B cell (primary cell): ENCODE data around the gene KRT72. TPM values are rescaled to one million over a fixed set of nuclear protein-coding genes. Genes with fewer than 3 reads are reported as not detected.

Experiments
- ATAC-seq: fragments of 200-7000 bp; cut with Tn5 transposase; one replicate; pipeline ENCODE4 v1.10.0; 2021; ENCODE audit warnings: low read depth, mild to moderate bottlenecking, moderate number of reproducible peaks, moderate library complexity
- CTCF ChIA-PET: fragments of 350-600 bp; sonication (Branson Sonifier 250); formaldehyde crosslinking; loops from one replicate; lab custom pipeline; 2021; ENCODE audit warnings: antibody characterized with exemption, inconsistent platforms; lab: Charles Lee
- POLR2A ChIA-PET: fragments of 350-600 bp; sonication (Branson Sonifier 250); formaldehyde crosslinking; loops from one replicate; lab custom pipeline; 2021; ENCODE audit warnings: antibody characterized with exemption; lab: Charles Lee
- DNase-seq: peaks from one replicate; pipeline ENCODE4 v3.0.0; 2013
- H2AFZ ChIP-seq: 2 replicates; pipeline ENCODE4 v1.6.1; 2012; ENCODE audit warnings: mild to moderate bottlenecking, low read depth, low read length; ENCODE audit not compliant: insufficient read depth, poor library complexity, severe bottlenecking
- H3K27ac ChIP-seq, 2 donors: 1 replicate in 1 of 2; 2 replicates in 1 of 2; pipeline ENCODE4 v1.5.1; 2012 to 2013; ENCODE audit warnings: low read length in 2 of 2, mild to moderate bottlenecking in 2 of 2, moderate library complexity in 1 of 2
- H3K27me3 ChIP-seq, 4 experiments: fragments of 200-600 bp in 1 of 4; sonication (generic) in 1 of 4; replicated peaks in 1 of 4; 1 replicate in 2 of 4; 2 replicates in 2 of 4; pipeline versions ENCODE4 v1.6.1 to v1.7.0; 2013 to 2016; ENCODE audit warnings: low read length in 3 of 4, mild to moderate bottlenecking in 2 of 4, mixed read lengths in 1 of 4, moderate library complexity in 1 of 4; ENCODE audit not compliant: insufficient read depth in 4 of 4, control insufficient read depth in 3 of 4; ENCODE audit errors: control extremely low read depth in 1 of 4
- H3K36me3 ChIP-seq, 2 experiments: replicated peaks in 1 of 2; 1 replicate in 1 of 2; 2 replicates in 1 of 2; pipeline versions ENCODE4 v1.6.1 to v1.7.1; 2013; ENCODE audit warnings: low read length in 1 of 2; ENCODE audit not compliant: insufficient read depth in 2 of 2, control insufficient read depth in 1 of 2; ENCODE audit errors: control extremely low read depth in 1 of 2, extremely low read depth in 1 of 2
- H3K4me1 ChIP-seq, 2 donors: fragments of 200-600 bp in 1 of 2; sonication (generic) in 1 of 2; 1 replicate in 1 of 2; 2 replicates in 1 of 2; pipeline versions ENCODE4 v1.5.1 to v1.6.1; 2013 to 2017; ENCODE audit warnings: low read length in 2 of 2; ENCODE audit not compliant: control insufficient read depth in 2 of 2, insufficient read depth in 2 of 2
- H3K4me2 ChIP-seq: replicated peaks from 2 replicates; pipeline ENCODE3; 2012; ENCODE audit warnings: mild to moderate bottlenecking, low read depth, low read length; ENCODE audit not compliant: poor library complexity, severe bottlenecking
- H3K4me3 ChIP-seq, 5 experiments: fragments of 200-600 bp in 1 of 5; sonication (generic) in 1 of 5; 1 replicate in 3 of 5; 2 replicates in 2 of 5; pipeline versions ENCODE4 v1.5.1 to v1.7.0; 2011 to 2016; ENCODE audit warnings: low read length in 4 of 5, mild to moderate bottlenecking in 4 of 5, low read depth in 2 of 5, control low read depth in 1 of 5, moderate library complexity in 1 of 5; ENCODE audit not compliant: insufficient read depth in 1 of 5; ENCODE audit errors: control extremely low read depth in 1 of 5, extremely low read depth in 1 of 5
- H3K79me2 ChIP-seq: fragments of 200-600 bp; sonication (generic); one replicate; pipeline ENCODE4 v1.6.0; 2016; ENCODE audit warnings: low read length; ENCODE audit not compliant: control insufficient read depth, insufficient read depth
- H3K9ac ChIP-seq: fragments of 200-600 bp; sonication (generic); 2 replicates; pipeline ENCODE4 v1.6.1; 2017; ENCODE audit warnings: mild to moderate bottlenecking, low read length, moderate library complexity
- H3K9me3 ChIP-seq, 3 donors: one replicate each; pipeline versions ENCODE4 v1.6.1 to v1.7.1; 2013; ENCODE audit warnings: low read length in 2 of 3; ENCODE audit not compliant: control insufficient read depth in 2 of 3, insufficient read depth in 1 of 3; ENCODE audit errors: control extremely low read depth in 1 of 3
- H4K20me1 ChIP-seq: 2 replicates; pipeline ENCODE4 v1.6.0; 2012; ENCODE audit warnings: mild to moderate bottlenecking, low read length; ENCODE audit not compliant: insufficient read depth, control insufficient read depth, poor library complexity, severe bottlenecking
- H3K27ac Mint-ChIP-seq: one replicate; pipeline ENCODE4 v1.8.0; 2021; ENCODE audit warnings: mixed read lengths
- H3K27me3 Mint-ChIP-seq: one replicate; pipeline ENCODE4 v1.8.0; 2021; ENCODE audit warnings: mixed read lengths
- H3K4me1 Mint-ChIP-seq: one replicate; pipeline ENCODE4 v1.8.0; 2021; ENCODE audit warnings: mixed read lengths
- H3K4me3 Mint-ChIP-seq: one replicate; pipeline ENCODE4 v1.8.0; 2021; ENCODE audit warnings: mixed read lengths
- H3K9me3 Mint-ChIP-seq: one replicate; pipeline ENCODE4 v1.8.0; 2022; ENCODE audit warnings: mixed read lengths; ENCODE audit not compliant: insufficient read depth
- EZH2 ChIP-seq: IDR thresholded peaks from 2 replicates; pipeline ENCODE4 v1.6.1; 2012; ENCODE audit warnings: borderline replicate concordance, low read depth, mild to moderate bottlenecking, moderate library complexity, low read length; ENCODE audit not compliant: insufficient read depth, poor library complexity, severe bottlenecking
- WGBS: methylation state at CpG from one replicate; pipeline ENCODE4 v1.1.5; 2013; ENCODE audit warnings: missing lambda C conversion rate; ENCODE audit not compliant: insufficient coverage; 5-methylcytosine and 5-hydroxymethylcytosine counted together
- intact Hi-C: fragments of 100-400 bp; cut with micrococcal nuclease; formaldehyde crosslinking; loops from one replicate; pipeline ENCODE4 v1.10.0; 2022
- polyA plus RNA-seq: library from polyadenylated mRNA; depleted of rRNA; stranded (reverse); fragments of >200 nt; gene quantifications from 2 replicates; pipeline ENCODE4 v1.2.3, GENCODE V29; 2012
- total RNA-seq, 2 donors: library from RNA; stranded (reverse); fragments of 120-200 nt in 1 of 2; gene quantifications; 1 replicate in 1 of 2; 2 replicates in 1 of 2; pipeline versions ENCODE4 v1.2.3 to v1.2.4, GENCODE V29; 2013 to 2022
- TF ChIP-seq, protein P1 (sequence below): fragments of 200-600 bp; IDR thresholded peaks from one replicate; pipeline ENCODE4 v1.8.0; 2022; ENCODE audit warnings: antibody characterized with exemption, mild to moderate bottlenecking

Gene KRT72
- total and polyA plus RNA-seq, 2 donors (not counting 1 experiment from before 2014, with no cell fraction given): 0.04 TPM; not detected in 1

DNA sequence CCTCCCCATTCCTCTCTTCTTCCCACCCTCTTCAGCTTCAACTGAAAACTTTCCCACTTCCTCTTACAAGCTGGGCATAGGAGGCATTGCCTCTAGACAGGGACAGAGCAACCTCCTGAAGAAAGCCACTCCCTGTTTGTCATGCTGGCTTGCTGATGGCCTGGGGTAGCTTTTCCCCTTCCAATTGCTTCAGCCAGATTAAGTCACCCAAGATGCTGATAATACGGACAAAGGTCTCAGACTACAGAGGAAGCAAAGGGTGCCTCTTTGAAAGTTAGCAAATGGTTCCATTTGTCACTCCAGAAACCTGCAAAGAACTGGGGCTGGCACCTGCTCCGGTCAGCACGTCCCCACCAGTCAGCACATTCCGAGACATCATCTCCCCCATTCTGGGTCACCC is 44.7 kb upstream of the KRT72 start:
- Histone ChIP-seq H3K36me3 (no peaks in the 10 kb centered on the region), H3K79me2 (no peaks in the 10 kb centered on the region), H3K4me3 (no peak overlapping the region), H3K4me2 (no peak overlapping the region), H2AFZ (no peak overlapping the region), H4K20me1 (no peaks in the 10 kb centered on the region), H3K9me3 (peaks cover 0 to 4% (median 0%) of the 10 kb centered on the region in 3 donors), H3K27me3 (peaks cover 0 to 7% (median 0%) of the 10 kb centered on the region in 4 experiments), H3K27ac (no peak overlapping the region), H3K9ac (no peak overlapping the region), H3K4me1 (no peaks in the 10 kb centered on the region)
- H3K4me3 Mint-ChIP-seq: no peak overlapping the region
- no peaks in the 10 kb centered on the region for H3K4me1 Mint-ChIP-seq
- 81% methylated on average over 4 of the region's 4 CpGs for WGBS
- POLR2A ChIA-PET: interaction anchor here (0.7 kb wide), 1 partner anchor 224 kb away, joined by 3 read pairs; no protein-coding TSS in a partner anchor
- ATAC-seq (no peak), DNase-seq (no peak)
- intact Hi-C loops: no loop called here
- H3K27me3 Mint-ChIP-seq: peaks cover 16% of the 10 kb centered on the region
- H3K27ac Mint-ChIP-seq: no peak overlapping the region
- CTCF ChIA-PET: no interaction called here
- TF ChIP-seq EZH2: no peak
- TF ChIP-seq, protein P1, sequence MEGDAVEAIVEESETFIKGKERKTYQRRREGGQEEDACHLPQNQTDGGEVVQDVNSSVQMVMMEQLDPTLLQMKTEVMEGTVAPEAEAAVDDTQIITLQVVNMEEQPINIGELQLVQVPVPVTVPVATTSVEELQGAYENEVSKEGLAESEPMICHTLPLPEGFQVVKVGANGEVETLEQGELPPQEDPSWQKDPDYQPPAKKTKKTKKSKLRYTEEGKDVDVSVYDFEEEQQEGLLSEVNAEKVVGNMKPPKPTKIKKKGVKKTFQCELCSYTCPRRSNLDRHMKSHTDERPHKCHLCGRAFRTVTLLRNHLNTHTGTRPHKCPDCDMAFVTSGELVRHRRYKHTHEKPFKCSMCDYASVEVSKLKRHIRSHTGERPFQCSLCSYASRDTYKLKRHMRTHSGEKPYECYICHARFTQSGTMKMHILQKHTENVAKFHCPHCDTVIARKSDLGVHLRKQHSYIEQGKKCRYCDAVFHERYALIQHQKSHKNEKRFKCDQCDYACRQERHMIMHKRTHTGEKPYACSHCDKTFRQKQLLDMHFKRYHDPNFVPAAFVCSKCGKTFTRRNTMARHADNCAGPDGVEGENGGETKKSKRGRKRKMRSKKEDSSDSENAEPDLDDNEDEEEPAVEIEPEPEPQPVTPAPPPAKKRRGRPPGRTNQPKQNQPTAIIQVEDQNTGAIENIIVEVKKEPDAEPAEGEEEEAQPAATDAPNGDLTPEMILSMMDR: no peak
- H3K9me3 Mint-ChIP-seq: no peaks in the 10 kb centered on the region

DNA sequence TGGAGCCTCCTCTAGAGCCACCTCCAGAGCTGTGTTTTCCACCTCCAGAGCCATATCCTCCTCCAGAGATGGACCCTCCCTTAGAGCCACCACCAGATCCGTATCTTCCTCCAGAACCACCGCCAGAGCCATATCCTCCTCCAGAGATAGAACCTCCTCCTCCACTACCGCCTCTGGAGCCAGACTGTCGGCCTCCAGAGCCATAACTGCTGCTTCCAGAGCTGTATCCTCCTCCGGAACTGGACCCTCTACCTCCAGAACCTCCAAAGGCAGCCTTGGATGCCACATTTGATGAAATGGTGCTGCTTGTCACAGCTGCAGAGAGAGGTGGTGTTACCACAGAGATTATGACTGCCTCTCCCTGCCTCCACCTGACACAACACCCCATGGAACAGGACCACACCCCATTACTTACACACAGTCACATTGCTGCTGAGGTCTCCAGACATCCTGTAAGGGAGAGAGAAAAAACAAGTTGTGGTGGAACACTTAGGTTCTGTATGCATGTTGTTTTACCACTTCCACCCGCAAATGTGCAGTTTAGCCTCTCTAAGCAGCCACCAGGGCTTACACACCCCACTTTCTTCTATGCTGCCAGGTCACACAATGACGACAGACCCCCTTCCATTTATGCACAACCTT is 44.0 kb upstream of the KRT72 start:
- H3K27ac ChIP-seq: no peak overlapping the region
- 57% methylated on average over 6 of the region's 7 CpGs for WGBS
- H3K27ac Mint-ChIP-seq: no peak overlapping the region

More for the DNA sequence above, 44.0 kb upstream of the KRT72 start:
- TF ChIP-seq, protein P1: no peak
- no peak for TF ChIP-seq EZH2
- H3K36me3 ChIP-seq: no peaks in the 10 kb centered on the region
- no peaks in the 10 kb centered on the region for H3K4me1 Mint-ChIP-seq
- no peak overlapping the region for H3K4me2 ChIP-seq
- no peak overlapping the region for H3K4me3 Mint-ChIP-seq
- H4K20me1 ChIP-seq: no peaks in the 10 kb centered on the region
- no peak for DNase-seq
- H3K4me1 ChIP-seq: no peaks in the 10 kb centered on the region
- POLR2A ChIA-PET: no interaction called here
- no peak overlapping the region for H3K9ac ChIP-seq
- peaks cover 0 to 4% (median 0%) of the 10 kb centered on the region in 3 donors for H3K9me3 ChIP-seq
- CTCF ChIA-PET: no interaction called here
- peaks cover 16% of the 10 kb centered on the region for H3K27me3 Mint-ChIP-seq
- no peak for ATAC-seq
- H3K79me2 ChIP-seq: no peaks in the 10 kb centered on the region
- peaks cover 0 to 4% (median 0%) of the 10 kb centered on the region in 4 experiments for H3K27me3 ChIP-seq
- H3K4me3 ChIP-seq: no peak overlapping the region
- H3K9me3 Mint-ChIP-seq: no peaks in the 10 kb centered on the region
- no peak overlapping the region for H2AFZ ChIP-seq
- intact Hi-C loops: no loop called here
